ENCODE results near the gene KRT15. TPM values are rescaled to one million over a fixed set of nuclear protein-coding genes. Genes with fewer than 3 reads are reported as not detected.

KRT15 gene
- total and polyA plus RNA-seq, 2 of the 4 experiments (the other 2 are of a cell fraction), result 2.9 to 5.3 TPM

- no peak overlapping the region for H3K4me3 ChIP-seq (ENCODE audit: insufficient read depth, low read depth, low read length)
- no peak for ATAC-seq (ENCODE audit: low read depth)
- peak overlapping the region; percentile 96 for H3K14ac ChIP-seq (replicated peaks; ENCODE audit: low read depth, low read length)
- H2AFZ ChIP-seq (replicated peaks; ENCODE audit: low read length, poor library complexity), result peak overlapping the region; percentile 79
- intact Hi-C loops (cut with micrococcal nuclease), result no loop called here
- dilution Hi-C loops (cut with HindIII; ENCODE audit: low sequenced_read_pairs, unreplicated experiment), result no loop called here
- H4K91ac ChIP-seq (ENCODE audit: insufficient read depth, low read depth, low read length), result peak overlapping the region; percentile 73
- no peaks in the 10 kb centered on the region for H3K9me3 ChIP-seq (ENCODE audit: control insufficient read depth, insufficient read depth, low read length)
- no peaks in the 10 kb centered on the region for H4K20me1 ChIP-seq (ENCODE audit: insufficient read depth, low read length)
- peak overlapping the region; percentile 40; the same call in 1 of the 2 replicates for H3K23ac ChIP-seq (ENCODE audit: low read depth, low read length)
- H3K9me1 ChIP-seq (ENCODE audit: insufficient read depth, low read length), result peaks cover 8% of the 10 kb centered on the region; the same call in 1 of the 2 replicates
- H3K4me1 ChIP-seq (ENCODE audit: control insufficient read depth, insufficient read depth, low read length), result peaks cover 27% of the 10 kb centered on the region
- peak overlapping the region; percentile 96 for H2BK120ac ChIP-seq (ENCODE audit: low read depth, low read length)
- peak overlapping the region; percentile 61; the same call in 1 of the 2 replicates for H3K27ac ChIP-seq (ENCODE audit: insufficient read depth, low read length)
- H3K18ac ChIP-seq (ENCODE audit: low read depth, low read length), result peak overlapping the region; percentile 63; the same call in 1 of the 2 replicates
- peak overlapping the region; percentile 93 for H3K4ac ChIP-seq (ENCODE audit: low read depth, low read length)
- POLR2A ChIA-PET (ENCODE audit: unreplicated experiment), result no interaction called here
- peaks cover 0 to 4% of the 10 kb centered on the region in 2 experiments; a peak in 1 of 4 replicates for H3K79me1 ChIP-seq (ENCODE audit: low read depth in 1 of 2, low read length in 2 of 2)
- peaks cover under 1% of the 10 kb centered on the region; the same call in 1 of the 2 replicates for H3K27me3 ChIP-seq (ENCODE audit: control insufficient read depth, insufficient read depth, low read length)
- peak overlapping the region; percentile 98 for H2AK9ac ChIP-seq (replicated peaks; ENCODE audit: low read depth, low read length, poor library complexity)
- H3K4me2 ChIP-seq (ENCODE audit: low read depth, low read length), result no peak overlapping the region
- peak overlapping the region; percentile 88; the same call in 1 of the 2 replicates for H4K5ac ChIP-seq (ENCODE audit: low read depth, low read length)
- CTCF ChIA-PET, result interaction anchor here (0.6 kb wide), 1 partner anchor 140 kb away, joined by 3 read pairs; no protein-coding TSS in a partner anchor
- H2BK15ac ChIP-seq (ENCODE audit: low read depth, low read length), result peak overlapping the region; percentile 100; the same call in 2 of the 3 replicates
- H3K36me3 ChIP-seq (ENCODE audit: control insufficient read depth, insufficient read depth, low read length), result no peaks in the 10 kb centered on the region
- peak overlapping the region; percentile 98 for H2AK5ac ChIP-seq (ENCODE audit: low read depth, low read length)
- no peak for TF ChIP-seq MAFK (IDR thresholded peaks at IDR 0.05; ENCODE audit: low read depth, low read length)
- H3K56ac ChIP-seq (ENCODE audit: extremely low read depth, insufficient read depth, low read length), result peak overlapping the region; percentile 48; the same call in 1 of the 2 replicates
- H2BK20ac ChIP-seq (ENCODE audit: low read depth, low read length), result peak overlapping the region; percentile 98
- in situ Hi-C loops (cut with MboI; ENCODE audit: low sequenced_read_pairs), result no loop called here
- WGBS, 2 experiments (ENCODE audit: extremely low coverage in 2 of 2, insufficient read length in 1 of 2), result no CpG with 5 or more reads among the region's 12 CpGs
- H2BK5ac ChIP-seq (ENCODE audit: low read depth, low read length, poor library complexity, severe bottlenecking), result peak overlapping the region; percentile 93
- no TSS peak for BruUV-seq (replicated peaks)
- peak overlapping the region; percentile 46 to 86 for H4K8ac ChIP-seq (ENCODE audit: low read depth in 2 of 2, low read length in 2 of 2)
- no peak for DNase-seq
- no peak overlapping the region; the same call in 1 of the 2 replicates for H3K9ac ChIP-seq (ENCODE audit: low read depth, low read length)
Measured at GRCh38 chr17:41522301-41523224, 3.9 kb upstream of the KRT15 start.
